Activated naive CD8-positive, alpha-beta T cell treated with anti-CD3 and anti-CD28 coated beads, Interleukin-2, amount 10 ng/mL, durations not matched to agents 7 days and 5 days (primary cell): Measurements from ENCODE around the gene PHLDB1. TPM values are rescaled to one million over a fixed set of nuclear protein-coding genes. Genes with fewer than 3 reads are reported as not detected.

Source experiments
- ATAC-seq: fragments of 150-1000 bp; cut with Tn5 transposase; one replicate; pipeline ENCODE4 v1.10.0; 2021; ENCODE audit warnings: low read depth, moderate library complexity
- POLR2A ChIA-PET: fragments of 350-600 bp; sonication (Branson Sonifier 250); formaldehyde crosslinking; loops from one replicate; lab custom pipeline; 2021; ENCODE audit warnings: antibody characterized with exemption; lab: Charles Lee
- DNase-seq: peaks from one replicate; pipeline ENCODE4 v3.0.0; 2021
- H3K27ac Mint-ChIP-seq: one replicate; pipeline ENCODE4 v1.8.0; 2022; ENCODE audit warnings: mild to moderate bottlenecking, mixed read lengths
- H3K27me3 Mint-ChIP-seq: one replicate; pipeline ENCODE4 v1.8.0; 2022; ENCODE audit warnings: mild to moderate bottlenecking, moderate library complexity, mixed read lengths
- H3K36me3 Mint-ChIP-seq: one replicate; pipeline ENCODE4 v1.8.0; 2021; ENCODE audit warnings: mild to moderate bottlenecking, mixed read lengths
- H3K4me1 Mint-ChIP-seq: one replicate; pipeline ENCODE4 v1.8.0; 2021; ENCODE audit warnings: mixed read lengths
- H3K4me3 Mint-ChIP-seq: one replicate; pipeline ENCODE4 v1.8.0; 2022; ENCODE audit warnings: mild to moderate bottlenecking, moderate library complexity, mixed read lengths
- H3K9me3 Mint-ChIP-seq: one replicate; pipeline ENCODE4 v1.8.0; 2021; ENCODE audit warnings: mixed read lengths
- total RNA-seq, 2 experiments: library from RNA; stranded (reverse); gene quantifications; one replicate each; pipeline ENCODE4 v1.2.3, GENCODE V29; 2021

The PHLDB1 gene
- total RNA-seq, 2 experiments from 2014 or later: 2.7 to 3.3 TPM

GRCh38 chr11:118629761-118630661 is 22.6 kb downstream of the PHLDB1 start:
- DNase-seq (no peak), ATAC-seq (no peak)
- Mint-ChIP-seq H3K4me3 (no peak overlapping the region), H3K27me3 (peaks cover 2% of the 10 kb centered on the region), H3K27ac (no peak overlapping the region), H3K4me1 (peaks cover 8% of the 10 kb centered on the region), H3K9me3 (no peaks in the 10 kb centered on the region), H3K36me3 (no peaks in the 10 kb centered on the region)
- POLR2A ChIA-PET: interaction anchor here (0.6 kb wide), 2 partner anchors 34 to 86 kb away, joined by 3 to 4 read pairs; no protein-coding TSS in a partner anchor

- Mint-ChIP-seq H3K27ac (no peak overlapping the region), H3K4me1 (peaks cover 8% of the 10 kb centered on the region), H3K36me3 (no peaks in the 10 kb centered on the region), H3K9me3 (no peaks in the 10 kb centered on the region), H3K4me3 (no peak overlapping the region), H3K27me3 (peaks cover 5% of the 10 kb centered on the region)
- POLR2A ChIA-PET: no interaction called here
- ATAC-seq: no peak
- DNase-seq: no peak
Measured at GRCh38 chr11:118631142-118631909, 23.9 kb downstream of the PHLDB1 start.

- no peak for ATAC-seq
- Mint-ChIP-seq H3K27ac (no peak overlapping the region), H3K36me3 (no peaks in the 10 kb centered on the region), H3K4me1 (peaks cover 8% of the 10 kb centered on the region), H3K27me3 (peaks cover 5% of the 10 kb centered on the region), H3K4me3 (no peak overlapping the region), H3K9me3 (no peaks in the 10 kb centered on the region)
- POLR2A ChIA-PET: interaction anchor here (0.7 kb wide), 1 partner anchor 37 kb away, joined by 4 read pairs; no protein-coding TSS in a partner anchor
- DNase-seq: no peak
Measured at GRCh38 chr11:118632577-118633318, 25.3 kb downstream of the PHLDB1 start.

GRCh38 chr11:118633319-118633690 is 25.9 kb downstream of the PHLDB1 start:
- Mint-ChIP-seq H3K36me3 (no peaks in the 10 kb centered on the region), H3K27ac (no peak overlapping the region), H3K4me1 (peaks cover 8% of the 10 kb centered on the region), H3K27me3 (peaks cover 5% of the 10 kb centered on the region), H3K9me3 (no peaks in the 10 kb centered on the region), H3K4me3 (no peak overlapping the region)
- DNase-seq: no peak
- POLR2A ChIA-PET: no interaction called here
- no peak for ATAC-seq

GRCh38 chr11:118633979-118634378 is 26.6 kb downstream of the PHLDB1 start:
- Mint-ChIP-seq H3K36me3 (no peaks in the 10 kb centered on the region), H3K27ac (no peak overlapping the region), H3K4me1 (peaks cover 8% of the 10 kb centered on the region), H3K4me3 (no peak overlapping the region), H3K9me3 (no peaks in the 10 kb centered on the region), H3K27me3 (peaks cover 5% of the 10 kb centered on the region)
- POLR2A ChIA-PET: no interaction called here
- DNase-seq (no peak), ATAC-seq (no peak)

- peaks cover 5% of the 10 kb centered on the region for H3K27me3 Mint-ChIP-seq
- POLR2A ChIA-PET: no interaction called here
- peak overlapping the region; percentile 53 for H3K27ac Mint-ChIP-seq
- peak overlapping the region; percentile 47 for H3K4me3 Mint-ChIP-seq
- ATAC-seq (peak; percentile 73), DNase-seq (peak; percentile 50)
- H3K36me3 Mint-ChIP-seq: no peaks in the 10 kb centered on the region
- no peaks in the 10 kb centered on the region for H3K9me3 Mint-ChIP-seq
- H3K4me1 Mint-ChIP-seq: peaks cover 8% of the 10 kb centered on the region
Measured at GRCh38 chr11:118634431-118635236, 27.2 kb downstream of the PHLDB1 start.

- Mint-ChIP-seq H3K36me3 (no peaks in the 10 kb centered on the region), H3K9me3 (no peaks in the 10 kb centered on the region), H3K27ac (no peak overlapping the region), H3K4me3 (no peak overlapping the region), H3K4me1 (peaks cover 8% of the 10 kb centered on the region), H3K27me3 (peaks cover 5% of the 10 kb centered on the region)
- POLR2A ChIA-PET: interaction anchor here (0.9 kb wide), 1 partner anchor 11 kb away, joined by 4 read pairs; no protein-coding TSS in a partner anchor
- no peak for ATAC-seq
- DNase-seq: no peak
Measured at GRCh38 chr11:118635237-118635591, 27.8 kb downstream of the PHLDB1 start.

- no peak for DNase-seq
- Mint-ChIP-seq H3K4me3 (no peak overlapping the region), H3K27ac (no peak overlapping the region), H3K4me1 (peaks cover 5% of the 10 kb centered on the region), H3K27me3 (peaks cover 5% of the 10 kb centered on the region), H3K36me3 (no peaks in the 10 kb centered on the region), H3K9me3 (no peaks in the 10 kb centered on the region)
- no peak for ATAC-seq
- POLR2A ChIA-PET: interaction anchor here (0.5 to 0.9 kb wide), 3 partner anchors 11 to 29 kb away, joined by 3 to 4 read pairs (median 4); no protein-coding TSS in a partner anchor
Measured at GRCh38 chr11:118635642-118636041, 28.2 kb downstream of the PHLDB1 start.

GRCh38 chr11:118636569-118637290 is 29.3 kb downstream of the PHLDB1 start:
- no peak for ATAC-seq
- H3K4me3 Mint-ChIP-seq: no peak overlapping the region
- POLR2A ChIA-PET: no interaction called here
- H3K27me3 Mint-ChIP-seq: peaks cover 5% of the 10 kb centered on the region
- H3K9me3 Mint-ChIP-seq: no peaks in the 10 kb centered on the region
- H3K27ac Mint-ChIP-seq: no peak overlapping the region
- DNase-seq: no peak
- no peaks in the 10 kb centered on the region for H3K36me3 Mint-ChIP-seq
- peaks cover 4% of the 10 kb centered on the region for H3K4me1 Mint-ChIP-seq

- no peaks in the 10 kb centered on the region for H3K36me3 Mint-ChIP-seq
Measured at GRCh38 chr11:118638726-118639125, 31.3 kb downstream of the PHLDB1 start.

GRCh38 chr11:118639899-118640298 is 32.5 kb downstream of the PHLDB1 start:
- no peak overlapping the region for H3K27ac Mint-ChIP-seq

More at GRCh38 chr11:118638726-118639125, 31.3 kb downstream of the PHLDB1 start:
- peaks cover 3% of the 10 kb centered on the region for H3K27me3 Mint-ChIP-seq
- POLR2A ChIA-PET: no interaction called here
- H3K27ac Mint-ChIP-seq: no peak overlapping the region
- no peak for ATAC-seq
- no peak overlapping the region for H3K4me3 Mint-ChIP-seq
- H3K4me1 Mint-ChIP-seq: peaks cover 4% of the 10 kb centered on the region
- no peaks in the 10 kb centered on the region for H3K9me3 Mint-ChIP-seq
- no peak for DNase-seq

More at GRCh38 chr11:118639899-118640298, 32.5 kb downstream of the PHLDB1 start:
- H3K4me3 Mint-ChIP-seq: no peak overlapping the region
- H3K4me1 Mint-ChIP-seq: no peaks in the 10 kb centered on the region
- H3K27me3 Mint-ChIP-seq: peaks cover 3% of the 10 kb centered on the region
- DNase-seq: no peak
- no peaks in the 10 kb centered on the region for H3K36me3 Mint-ChIP-seq
- POLR2A ChIA-PET: no interaction called here
- no peaks in the 10 kb centered on the region for H3K9me3 Mint-ChIP-seq
- no peak for ATAC-seq
